K562 (cell line): ENCODE measurements around the gene DDR1. TPM values are rescaled to one million over a fixed set of nuclear protein-coding genes. Genes with fewer than 3 reads are reported as not detected.

ENCODE experiments used
- CHD7 ChIP-seq: fragments of 200-600 bp; sonication (generic); IDR thresholded peaks from one replicate; pipeline ENCODE4 v1.6.1; 2012; ENCODE audit warnings: mild to moderate bottlenecking, low read depth, low read length, inconsistent platforms
- DIDO1 ChIP-seq: fragments of 450-650 bp; IDR thresholded peaks from 2 replicates; pipeline ENCODE4 v1.6.1; 2016; ENCODE audit warnings: low read depth, missing biosample characterization, missing genetic modification characterization
- L3MBTL2 ChIP-seq: fragments of 450-650 bp; IDR thresholded peaks from 2 replicates; pipeline ENCODE4 v1.6.1; 2016; ENCODE audit warnings: mild to moderate bottlenecking, moderate library complexity
- STAT6 ChIP-seq: sonication (generic); formaldehyde crosslinking; IDR thresholded peaks from 2 replicates; pipeline ENCODE4 v1.8.1; 2023; ENCODE audit warnings: mild to moderate bottlenecking, missing genetic modification reagents
- TARDBP ChIP-seq: fragments of 450-650 bp; IDR thresholded peaks from 2 replicates; pipeline ENCODE4 v1.6.1; 2016
- polyA plus RNA-seq, 8 experiments: library from polyadenylated mRNA; depleted of rRNA in 4 of 8; stranded (reverse) in 5 of 8; unstranded in 3 of 8; fragments of >200 nt; fragmentation: Nextera tagmentation in 2 of 8; fragmentation: Illumina TruSeq in 1 of 8; extraction: Ambion mirVana in 2 of 8; extraction: Trizol in 1 of 8; gene quantifications; 2 replicates each; pipeline versions ENCODE4 v1.2.1 to v1.2.3, GENCODE V29; 2011 to 2014; ENCODE audit warnings: inconsistent platforms in 1 of 8, missing spikeins in 1 of 8
- total RNA-seq, 7 experiments: library from RNA; depleted of rRNA in 6 of 7; stranded (reverse); fragments of >200 nt in 6 of 7; fragmentation: Illumina TruSeq in 2 of 7; extraction: Trizol in 2 of 7; gene quantifications; 2 replicates each; pipeline versions ENCODE4 v1.2.1 to v1.2.3, GENCODE V29; 2011 to 2021; ENCODE audit warnings: low replicate concordance in 1 of 7
- TF ChIP-seq, protein P1 (sequence below): fragments of 150-350 bp; IDR thresholded peaks from 2 replicates; pipeline ENCODE4 v1.6.1; 2014; ENCODE audit warnings: low read depth, mild to moderate bottlenecking, low read length, borderline replicate concordance

DDR1 gene
- total and polyA plus RNA-seq, 9 of the 15 experiments (the other 6 are each of a cell fraction or from before 2014, with no cell fraction given): 1.4 to 44.6 (median 12.2) TPM

DNA sequence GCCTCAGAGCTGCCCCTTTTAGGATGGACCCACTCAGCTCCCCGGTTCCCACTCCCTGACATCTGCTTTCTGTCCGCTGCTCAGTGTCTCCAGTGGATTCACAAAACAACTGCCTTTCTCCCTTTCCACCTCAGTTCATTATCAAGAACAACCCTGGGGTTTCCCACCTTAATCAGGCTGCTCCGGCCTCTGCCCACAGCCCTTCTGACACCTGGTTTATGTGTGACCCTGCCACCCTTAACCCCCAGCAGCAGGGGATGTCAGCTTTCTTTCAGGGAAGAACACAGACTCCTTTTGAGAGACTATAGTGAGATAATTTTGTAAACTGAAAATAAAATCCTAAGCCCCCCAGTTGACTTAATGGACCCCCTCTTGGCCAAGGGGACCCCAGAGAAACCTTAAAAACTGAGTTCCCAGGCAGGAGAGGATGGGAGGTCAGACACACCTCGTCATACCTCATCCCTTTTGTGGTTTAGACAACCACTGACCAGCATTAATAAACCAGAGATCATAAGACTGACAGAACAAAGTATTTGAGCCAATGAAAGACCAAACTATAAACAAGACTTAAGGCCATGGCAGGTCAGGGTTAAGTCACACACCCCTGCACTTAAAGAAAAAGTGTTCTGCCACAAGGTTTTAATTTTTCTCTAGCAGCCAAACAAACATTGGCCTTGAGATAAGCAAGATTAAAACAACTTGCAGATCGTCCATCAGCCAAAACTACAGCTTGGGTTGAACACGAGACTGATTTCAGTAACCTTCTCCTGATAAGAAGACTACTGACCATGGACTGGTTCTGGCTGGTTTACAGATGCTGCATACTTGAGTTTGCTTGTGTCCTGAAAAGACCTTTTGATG lies 42.4 kb upstream of the DDR1 start (continued):
- no peak for TF ChIP-seq CHD7
- TF ChIP-seq TARDBP: no peak
- no peak for TF ChIP-seq DIDO1 (tag)
- TF ChIP-seq, protein P1, sequence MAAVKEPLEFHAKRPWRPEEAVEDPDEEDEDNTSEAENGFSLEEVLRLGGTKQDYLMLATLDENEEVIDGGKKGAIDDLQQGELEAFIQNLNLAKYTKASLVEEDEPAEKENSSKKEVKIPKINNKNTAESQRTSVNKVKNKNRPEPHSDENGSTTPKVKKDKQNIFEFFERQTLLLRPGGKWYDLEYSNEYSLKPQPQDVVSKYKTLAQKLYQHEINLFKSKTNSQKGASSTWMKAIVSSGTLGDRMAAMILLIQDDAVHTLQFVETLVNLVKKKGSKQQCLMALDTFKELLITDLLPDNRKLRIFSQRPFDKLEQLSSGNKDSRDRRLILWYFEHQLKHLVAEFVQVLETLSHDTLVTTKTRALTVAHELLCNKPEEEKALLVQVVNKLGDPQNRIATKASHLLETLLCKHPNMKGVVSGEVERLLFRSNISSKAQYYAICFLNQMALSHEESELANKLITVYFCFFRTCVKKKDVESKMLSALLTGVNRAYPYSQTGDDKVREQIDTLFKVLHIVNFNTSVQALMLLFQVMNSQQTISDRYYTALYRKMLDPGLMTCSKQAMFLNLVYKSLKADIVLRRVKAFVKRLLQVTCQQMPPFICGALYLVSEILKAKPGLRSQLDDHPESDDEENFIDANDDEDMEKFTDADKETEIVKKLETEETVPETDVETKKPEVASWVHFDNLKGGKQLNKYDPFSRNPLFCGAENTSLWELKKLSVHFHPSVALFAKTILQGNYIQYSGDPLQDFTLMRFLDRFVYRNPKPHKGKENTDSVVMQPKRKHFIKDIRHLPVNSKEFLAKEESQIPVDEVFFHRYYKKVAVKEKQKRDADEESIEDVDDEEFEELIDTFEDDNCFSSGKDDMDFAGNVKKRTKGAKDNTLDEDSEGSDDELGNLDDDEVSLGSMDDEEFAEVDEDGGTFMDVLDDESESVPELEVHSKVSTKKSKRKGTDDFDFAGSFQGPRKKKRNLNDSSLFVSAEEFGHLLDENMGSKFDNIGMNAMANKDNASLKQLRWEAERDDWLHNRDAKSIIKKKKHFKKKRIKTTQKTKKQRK: no peak
- no peak for TF ChIP-seq STAT6
- TF ChIP-seq L3MBTL2: peak; percentile 51; the same call in 1 of the 2 replicates
